Activated naive CD4-positive, alpha-beta T cell treated with anti-CD3 and anti-CD28 coated beads, Interleukin-2, amount 50 U/mL, for 16 hours (primary cell): Measurements from ENCODE around the gene NOS1AP.
"Not testable (repeated sequence)": the region's sequence is repeated elsewhere in the genome, so short reads cannot be mapped to it uniquely, and the experiment has no call there.

ENCODE experiments used
- DNase-seq: peaks from one replicate; pipeline ENCODE4 v3.0.0-alpha.2; 2020

NOS1AP gene

GRCh38 chr1:162172311-162173102 lies 103.0 kb downstream of the NOS1AP start:
- DNase-seq: no peak

GRCh38 chr1:162173607-162174006 lies 104.1 kb downstream of the NOS1AP start:
- not testable (repeated sequence) for DNase-seq

- DNase-seq: not testable (repeated sequence)
Observed at GRCh38 chr1:162174027-162174426, 104.5 kb downstream of the NOS1AP start.

- no peak for DNase-seq
Observed at GRCh38 chr1:162175379-162176081, 106.0 kb downstream of the NOS1AP start.

- no peak for DNase-seq
Observed at GRCh38 chr1:162177126-162177525, 107.6 kb downstream of the NOS1AP start.

GRCh38 chr1:162178432-162178831 lies 108.9 kb downstream of the NOS1AP start:
- DNase-seq: no peak

- no peak for DNase-seq
Observed at GRCh38 chr1:162179121-162179520, 109.6 kb downstream of the NOS1AP start.

- no peak for DNase-seq
Observed at GRCh38 chr1:162180813-162181212, 111.3 kb downstream of the NOS1AP start.

- DNase-seq: no peak
Observed at GRCh38 chr1:162182090-162182489, 112.6 kb downstream of the NOS1AP start.

- DNase-seq: no peak
Observed at GRCh38 chr1:162185314-162186025, 116.0 kb downstream of the NOS1AP start.

GRCh38 chr1:162186026-162186374 lies 116.5 kb downstream of the NOS1AP start:
- no peak for DNase-seq

- no peak for DNase-seq
Observed at GRCh38 chr1:162186406-162186805, 116.9 kb downstream of the NOS1AP start.

GRCh38 chr1:162187687-162188276 lies 118.3 kb downstream of the NOS1AP start:
- DNase-seq: no peak

GRCh38 chr1:162189345-162189744 lies 119.9 kb downstream of the NOS1AP start:
- DNase-seq: no peak

- no peak for DNase-seq
Observed at GRCh38 chr1:162191396-162192305, 122.2 kb downstream of the NOS1AP start.

- DNase-seq: no peak
Observed at GRCh38 chr1:162192306-162192678, 122.8 kb downstream of the NOS1AP start.

GRCh38 chr1:162192763-162193162 lies 123.3 kb downstream of the NOS1AP start:
- no peak for DNase-seq

GRCh38 chr1:162193221-162193620 lies 123.7 kb downstream of the NOS1AP start:
- DNase-seq: no peak

GRCh38 chr1:162193815-162194214 lies 124.3 kb downstream of the NOS1AP start:
- DNase-seq: no peak

GRCh38 chr1:162195567-162195966 lies 126.1 kb downstream of the NOS1AP start:
- DNase-seq: no peak

GRCh38 chr1:162196387-162196786 lies 126.9 kb downstream of the NOS1AP start:
- no peak for DNase-seq

GRCh38 chr1:162197041-162197531 lies 127.6 kb downstream of the NOS1AP start:
- no peak for DNase-seq
